ENCODE data around the gene FKBP4.

- TF ChIP-seq CTCF (IDR thresholded peaks at IDR 0.05): no peak
- TF ChIP-seq POLR2A (IDR thresholded peaks at IDR 0.05): no peak
Measured at GRCh38 chr12:2769866-2770533, 24.8 kb upstream of the FKBP4 start.
